Measurements from ENCODE around the gene TYSND1.
"Not testable (repeated sequence)": the region's sequence is repeated elsewhere in the genome, so short reads cannot be mapped to it uniquely, and the experiment has no call there.

The TYSND1 gene

DNA sequence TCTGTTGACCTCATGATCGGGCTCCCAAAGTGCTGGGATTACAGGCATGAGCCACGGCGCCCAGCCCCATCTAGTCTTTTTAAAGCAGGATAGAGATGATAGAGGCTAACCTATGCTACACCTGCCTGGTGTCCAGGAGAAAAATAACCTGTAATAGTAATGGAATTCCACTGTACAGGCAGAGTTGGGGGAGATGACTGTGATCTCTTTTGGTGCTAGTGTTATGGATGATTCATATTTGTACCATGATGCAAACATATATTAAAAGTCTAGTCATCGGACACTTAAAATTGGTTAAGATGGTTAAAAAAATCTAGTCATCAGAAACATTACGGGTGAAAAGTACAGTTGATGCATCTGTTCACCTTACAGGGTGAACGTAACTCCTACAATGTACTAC lies 29.9 kb upstream of the TYSND1 start:
- H3K4me3 Mint-ChIP-seq: no peak overlapping the region
- intact Hi-C loops (cut with micrococcal nuclease): no loop called here
- no peak overlapping the region for H3K27ac Mint-ChIP-seq
- peaks cover 9% of the 10 kb centered on the region for H3K9me3 Mint-ChIP-seq
- peaks cover 15% of the 10 kb centered on the region for H3K4me1 Mint-ChIP-seq (ENCODE audit: low read depth)
- H3K36me3 Mint-ChIP-seq (ENCODE audit: low read depth): no peaks in the 10 kb centered on the region
- peaks cover 9% of the 10 kb centered on the region for H3K27me3 Mint-ChIP-seq

- no peak overlapping the region for H3K27ac Mint-ChIP-seq
- H3K9me3 Mint-ChIP-seq: peaks cover 9% of the 10 kb centered on the region
Measured at GRCh38 chr10:70175516-70175915, 29.0 kb upstream of the TYSND1 start.

GRCh38 chr10:70174058-70174741 lies 27.7 kb upstream of the TYSND1 start:
- Mint-ChIP-seq H3K4me3 (no peak overlapping the region), H3K27me3 (no peaks in the 10 kb centered on the region), H3K36me3 (ENCODE audit: low read depth) (peaks cover 13% of the 10 kb centered on the region), H3K27ac (peak overlapping the region; percentile 63), H3K9me3 (no peaks in the 10 kb centered on the region), H3K4me1 (ENCODE audit: low read depth) (peaks cover 21% of the 10 kb centered on the region)
- intact Hi-C loops (cut with micrococcal nuclease): loop anchor here (5.0 kb wide), 1 partner anchor 208 kb away; the partner anchor contains the start of gene LRRC20

More at GRCh38 chr10:70175516-70175915, 29.0 kb upstream of the TYSND1 start:
- peaks cover under 1% of the 10 kb centered on the region for H3K36me3 Mint-ChIP-seq (ENCODE audit: low read depth)
- peaks cover 3% of the 10 kb centered on the region for H3K27me3 Mint-ChIP-seq
- H3K4me3 Mint-ChIP-seq: no peak overlapping the region
- peaks cover 15% of the 10 kb centered on the region for H3K4me1 Mint-ChIP-seq (ENCODE audit: low read depth)
- intact Hi-C loops (cut with micrococcal nuclease): no loop called here

DNA sequence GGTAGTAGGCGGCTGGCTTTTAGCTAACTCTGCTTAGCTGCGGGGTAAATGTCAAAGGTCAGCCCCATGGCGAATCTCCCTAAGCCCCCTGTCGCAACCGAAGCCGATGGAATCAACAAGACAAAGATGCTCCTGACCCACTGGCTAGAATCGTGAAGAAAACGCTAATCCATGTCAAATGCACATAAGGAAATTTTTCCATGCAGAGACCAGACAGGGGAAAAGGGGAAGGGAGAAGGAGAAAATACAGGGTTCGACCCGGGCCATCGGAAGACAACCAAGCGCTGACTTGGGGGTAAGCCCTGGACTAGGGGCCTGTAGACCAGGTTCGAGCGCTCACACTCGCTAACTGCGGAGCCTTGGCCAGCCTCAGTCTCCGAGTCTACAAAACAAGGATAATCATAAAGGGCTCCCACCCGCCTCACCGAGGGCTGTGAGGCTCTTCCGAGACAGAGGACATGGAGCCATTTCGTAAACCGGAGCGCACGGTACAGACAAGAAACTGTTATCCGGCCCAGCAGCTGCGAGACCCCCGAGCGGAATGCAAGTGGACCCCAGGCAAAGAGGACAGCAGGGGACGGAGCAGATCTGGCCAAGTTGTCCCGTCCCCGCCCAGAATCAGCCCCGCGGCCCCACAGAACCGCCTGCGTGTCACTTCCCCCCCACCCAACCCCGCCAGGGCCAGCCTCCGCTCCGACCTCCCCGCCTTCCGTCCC lies 23.3 kb upstream of the TYSND1 start:
- no peaks in the 10 kb centered on the region for H3K9me3 Mint-ChIP-seq
- H3K36me3 Mint-ChIP-seq (ENCODE audit: low read depth): peaks cover 28% of the 10 kb centered on the region
- intact Hi-C loops (cut with micrococcal nuclease): loop anchor here (5.0 kb wide), 1 partner anchor 212 kb away; the partner anchor contains the start of gene LRRC20
- peaks cover 48% of the 10 kb centered on the region for H3K4me1 Mint-ChIP-seq (ENCODE audit: low read depth)
- H3K4me3 Mint-ChIP-seq: peak overlapping the region; percentile 88
- H3K27me3 Mint-ChIP-seq: no peaks in the 10 kb centered on the region
- peak overlapping the region; percentile 97 for H3K27ac Mint-ChIP-seq

DNA sequence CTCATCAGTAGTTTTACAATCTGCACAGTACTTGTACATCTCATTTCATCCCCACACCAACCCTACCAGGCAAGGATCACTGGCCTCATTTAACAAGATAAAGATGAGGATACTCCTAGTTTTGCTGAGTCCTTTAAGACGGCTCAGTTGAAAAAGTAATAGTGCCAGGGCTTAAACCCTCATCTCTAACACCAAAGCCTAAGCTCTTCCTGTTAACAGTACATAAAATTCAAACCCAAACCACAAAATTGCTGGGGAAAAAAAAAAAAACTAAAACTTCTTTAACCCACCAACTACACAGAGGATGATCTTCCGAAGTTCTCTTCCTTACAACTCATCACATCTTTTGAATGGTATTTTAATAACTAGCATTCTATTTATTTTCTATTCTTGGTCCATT lies 22.5 kb upstream of the TYSND1 start:
- no peaks in the 10 kb centered on the region for H3K9me3 Mint-ChIP-seq
- peak overlapping the region; percentile 97 for H3K27ac Mint-ChIP-seq
- H3K4me1 Mint-ChIP-seq (ENCODE audit: low read depth): peaks cover 43% of the 10 kb centered on the region
- H3K4me3 Mint-ChIP-seq: peak overlapping the region; percentile 88
- intact Hi-C loops (cut with micrococcal nuclease): no loop called here
- H3K36me3 Mint-ChIP-seq (ENCODE audit: low read depth): peaks cover 29% of the 10 kb centered on the region
- no peaks in the 10 kb centered on the region for H3K27me3 Mint-ChIP-seq

- Mint-ChIP-seq H3K27ac (no peak overlapping the region), H3K4me1 (ENCODE audit: low read depth) (peaks cover 52% of the 10 kb centered on the region), H3K9me3 (no peaks in the 10 kb centered on the region), H3K36me3 (ENCODE audit: low read depth) (peaks cover 37% of the 10 kb centered on the region), H3K27me3 (no peaks in the 10 kb centered on the region), H3K4me3 (no peak overlapping the region)
- intact Hi-C loops (cut with micrococcal nuclease): no loop called here
Measured at GRCh38 chr10:70167246-70167645, 20.7 kb upstream of the TYSND1 start.

DNA sequence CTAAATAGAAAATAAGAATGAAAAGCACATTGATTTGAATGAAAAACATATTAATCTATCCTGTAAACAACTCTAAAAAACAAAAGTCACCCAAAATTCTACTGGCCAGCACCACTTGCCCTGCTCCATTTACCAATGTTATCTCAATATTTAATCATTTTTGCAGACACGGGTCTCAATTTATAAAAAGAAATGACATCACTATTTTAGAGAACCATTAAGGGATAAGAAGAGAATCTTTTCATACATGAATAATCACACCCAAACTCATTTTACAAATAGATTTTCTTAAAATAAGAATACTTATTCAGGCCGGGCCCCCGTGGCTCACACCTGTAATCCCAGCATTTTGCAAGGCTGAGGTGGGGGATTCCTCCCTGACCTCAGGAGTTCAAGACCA lies 19.9 kb upstream of the TYSND1 start:
- peaks cover 45% of the 10 kb centered on the region for H3K36me3 Mint-ChIP-seq (ENCODE audit: low read depth)
- H3K4me3 Mint-ChIP-seq: no peak overlapping the region
- H3K27ac Mint-ChIP-seq: no peak overlapping the region
- H3K27me3 Mint-ChIP-seq: no peaks in the 10 kb centered on the region
- no peaks in the 10 kb centered on the region for H3K9me3 Mint-ChIP-seq
- intact Hi-C loops (cut with micrococcal nuclease): no loop called here
- H3K4me1 Mint-ChIP-seq (ENCODE audit: low read depth): peaks cover 57% of the 10 kb centered on the region

DNA sequence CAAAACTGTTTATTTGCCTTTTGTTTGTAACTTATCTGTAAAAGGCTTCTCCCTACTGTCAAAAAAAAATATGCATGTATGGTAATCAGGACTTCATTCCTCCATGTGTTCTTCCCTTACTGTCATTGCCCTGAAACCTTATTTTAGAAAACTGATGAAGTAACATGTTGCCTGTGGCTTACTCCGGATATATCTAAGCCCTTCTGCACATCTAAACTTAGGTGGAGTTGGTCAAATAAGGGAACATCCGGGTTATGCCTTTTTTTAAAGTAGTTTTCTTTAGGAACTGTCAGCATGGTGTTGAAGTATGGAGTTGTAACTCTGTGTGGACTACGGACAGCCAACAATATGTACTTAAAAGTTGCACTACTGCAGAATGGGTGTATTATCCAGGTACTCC lies 17.7 kb upstream of the TYSND1 start:
- Mint-ChIP-seq H3K4me3 (no peak overlapping the region), H3K4me1 (ENCODE audit: low read depth) (peaks cover 51% of the 10 kb centered on the region), H3K27ac (no peak overlapping the region), H3K9me3 (no peaks in the 10 kb centered on the region), H3K36me3 (ENCODE audit: low read depth) (peaks cover 49% of the 10 kb centered on the region), H3K27me3 (no peaks in the 10 kb centered on the region)
- intact Hi-C loops (cut with micrococcal nuclease): no loop called here

GRCh38 chr10:70163448-70163847 lies 16.9 kb upstream of the TYSND1 start:
- H3K4me3 Mint-ChIP-seq: no peak overlapping the region
- intact Hi-C loops (cut with micrococcal nuclease): no loop called here
- H3K27me3 Mint-ChIP-seq: no peaks in the 10 kb centered on the region
- H3K27ac Mint-ChIP-seq: no peak overlapping the region
- H3K4me1 Mint-ChIP-seq (ENCODE audit: low read depth): peaks cover 44% of the 10 kb centered on the region
- H3K36me3 Mint-ChIP-seq (ENCODE audit: low read depth): peaks cover 54% of the 10 kb centered on the region
- no peaks in the 10 kb centered on the region for H3K9me3 Mint-ChIP-seq

DNA sequence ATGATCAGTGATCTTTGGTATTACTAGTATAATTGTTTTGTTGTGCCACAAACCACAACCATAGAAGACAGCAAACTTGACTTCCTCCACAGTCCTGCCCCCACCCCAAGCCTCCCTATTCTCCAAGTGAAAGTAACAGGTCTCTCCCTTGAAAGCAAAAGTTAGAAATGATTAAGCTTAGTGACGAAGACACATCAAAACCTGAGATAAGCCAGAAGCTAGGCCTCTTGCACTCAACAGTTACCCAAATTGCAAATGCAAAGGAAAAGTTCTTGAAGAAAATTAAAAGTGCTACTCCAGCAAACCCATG lies 16.3 kb upstream of the TYSND1 start:
- Mint-ChIP-seq H3K27me3 (no peaks in the 10 kb centered on the region), H3K27ac (no peak overlapping the region), H3K9me3 (no peaks in the 10 kb centered on the region), H3K36me3 (ENCODE audit: low read depth) (peaks cover 54% of the 10 kb centered on the region), H3K4me1 (ENCODE audit: low read depth) (peaks cover 38% of the 10 kb centered on the region), H3K4me3 (no peak overlapping the region)
- intact Hi-C loops (cut with micrococcal nuclease): no loop called here

DNA sequence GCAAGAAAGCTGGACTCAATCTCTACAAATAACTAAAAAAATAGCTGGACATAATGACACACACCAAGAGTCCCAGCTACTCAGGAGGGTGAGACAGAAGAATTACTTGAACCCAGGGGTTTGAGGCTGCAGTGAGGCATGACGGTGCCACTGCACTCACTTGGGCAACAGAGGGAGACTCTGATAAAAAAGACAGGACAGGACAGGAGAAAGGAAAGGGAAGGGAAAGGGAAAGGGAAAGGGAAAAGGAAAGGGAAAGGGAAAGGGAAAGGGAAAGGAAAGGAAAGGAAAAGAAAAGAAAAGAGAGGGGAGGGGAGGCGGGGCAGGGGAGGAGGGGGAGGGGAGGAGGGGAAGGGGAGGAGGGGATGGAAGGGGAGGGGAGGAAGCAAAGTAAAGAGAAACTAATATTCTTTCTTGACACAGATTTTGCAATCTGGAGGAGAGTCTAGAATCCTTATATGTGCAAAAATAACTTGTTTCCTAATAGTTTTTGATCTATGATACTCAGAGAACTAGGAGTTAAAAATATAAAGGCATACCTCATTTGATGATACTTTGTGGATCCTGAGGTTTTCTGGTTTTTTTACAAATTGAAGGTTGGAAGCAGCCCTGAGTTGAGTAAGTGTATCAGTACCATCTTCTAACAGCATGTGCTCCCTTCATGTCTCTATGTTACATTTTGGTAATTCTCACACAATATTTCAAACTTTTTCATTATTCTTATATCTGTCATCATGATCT lies 15.8 kb upstream of the TYSND1 start:
- intact Hi-C loops (cut with micrococcal nuclease): no loop called here
- no peaks in the 10 kb centered on the region for H3K27me3 Mint-ChIP-seq
- no peaks in the 10 kb centered on the region for H3K9me3 Mint-ChIP-seq
- no peak overlapping the region for H3K4me3 Mint-ChIP-seq
- H3K4me1 Mint-ChIP-seq (ENCODE audit: low read depth): peaks cover 35% of the 10 kb centered on the region
- H3K27ac Mint-ChIP-seq: no peak overlapping the region
- peaks cover 59% of the 10 kb centered on the region for H3K36me3 Mint-ChIP-seq (ENCODE audit: low read depth)

GRCh38 chr10:70160798-70161197 lies 14.3 kb upstream of the TYSND1 start:
- peaks cover 75% of the 10 kb centered on the region for H3K36me3 Mint-ChIP-seq (ENCODE audit: low read depth)
- H3K27me3 Mint-ChIP-seq: no peaks in the 10 kb centered on the region
- H3K27ac Mint-ChIP-seq: no peak overlapping the region
- intact Hi-C loops (cut with micrococcal nuclease): no loop called here
- no peaks in the 10 kb centered on the region for H3K9me3 Mint-ChIP-seq
- peaks cover 34% of the 10 kb centered on the region for H3K4me1 Mint-ChIP-seq (ENCODE audit: low read depth)
- no peak overlapping the region for H3K4me3 Mint-ChIP-seq

- intact Hi-C loops (cut with micrococcal nuclease); H3K27ac Mint-ChIP-seq; H3K27me3 Mint-ChIP-seq; H3K9me3 Mint-ChIP-seq; H3K4me3 Mint-ChIP-seq: not testable (repeated sequence)
- Mint-ChIP-seq H3K36me3 (ENCODE audit: low read depth) (peaks cover 80% of the 10 kb centered on the region), H3K4me1 (ENCODE audit: low read depth) (peaks cover 30% of the 10 kb centered on the region)
Measured at GRCh38 chr10:70159366-70159765, 12.9 kb upstream of the TYSND1 start.

- intact Hi-C loops (cut with micrococcal nuclease): no loop called here
- H3K4me3 Mint-ChIP-seq: no peak overlapping the region
- no peak overlapping the region for H3K27ac Mint-ChIP-seq
- no peaks in the 10 kb centered on the region for H3K27me3 Mint-ChIP-seq
- peaks cover 19% of the 10 kb centered on the region for H3K4me1 Mint-ChIP-seq (ENCODE audit: low read depth)
- H3K36me3 Mint-ChIP-seq (ENCODE audit: low read depth): peaks cover 85% of the 10 kb centered on the region
- no peaks in the 10 kb centered on the region for H3K9me3 Mint-ChIP-seq
Measured at GRCh38 chr10:70158113-70158512, 11.6 kb upstream of the TYSND1 start.

Data from dendritic cell treated with granulocyte-macrophage colony-stimulating factor and Interleukin-4, amounts not matched to agents 40 ng/mL and 50 ng/mL, for 4 days (primary cell).